ENCODE measurements around the gene GALNT18.

The GALNT18 gene

DNA sequence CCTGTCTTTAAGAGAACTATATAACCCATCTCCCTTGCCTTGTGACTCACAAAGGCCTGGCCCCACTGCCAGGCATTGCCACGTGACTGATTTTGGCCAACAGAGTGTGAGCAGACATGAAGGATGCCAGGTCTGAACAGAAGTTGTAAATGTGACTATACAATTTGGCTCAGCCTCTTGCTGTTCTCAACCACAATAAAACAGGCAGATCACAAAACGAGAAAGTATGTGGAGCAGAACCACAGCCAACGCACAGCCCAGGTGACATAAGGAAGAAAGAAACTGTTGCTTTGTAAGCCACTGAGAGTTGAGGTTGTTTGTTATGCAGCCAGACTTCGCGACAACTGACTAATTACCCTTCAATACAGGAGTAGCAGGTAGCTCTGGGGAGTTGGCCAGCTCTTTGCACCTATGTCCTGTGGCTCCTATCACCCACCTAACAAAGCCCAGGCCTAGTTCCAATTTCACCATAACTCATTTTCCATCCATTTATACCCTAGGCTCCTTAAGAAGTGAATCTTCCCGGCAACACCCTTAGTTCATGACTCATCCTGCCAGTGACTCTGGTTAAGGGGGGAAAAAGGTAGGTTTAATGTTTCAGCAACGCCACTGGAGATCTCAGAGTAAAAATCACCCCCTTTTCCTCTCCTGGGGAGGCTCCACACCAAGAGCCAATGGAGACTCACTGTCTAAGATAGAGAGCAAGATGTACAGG, 53.7 kb downstream of the GALNT18 start:
- no peak for DNase-seq (ENCODE audit: low read depth in 3 of 3)

DNA sequence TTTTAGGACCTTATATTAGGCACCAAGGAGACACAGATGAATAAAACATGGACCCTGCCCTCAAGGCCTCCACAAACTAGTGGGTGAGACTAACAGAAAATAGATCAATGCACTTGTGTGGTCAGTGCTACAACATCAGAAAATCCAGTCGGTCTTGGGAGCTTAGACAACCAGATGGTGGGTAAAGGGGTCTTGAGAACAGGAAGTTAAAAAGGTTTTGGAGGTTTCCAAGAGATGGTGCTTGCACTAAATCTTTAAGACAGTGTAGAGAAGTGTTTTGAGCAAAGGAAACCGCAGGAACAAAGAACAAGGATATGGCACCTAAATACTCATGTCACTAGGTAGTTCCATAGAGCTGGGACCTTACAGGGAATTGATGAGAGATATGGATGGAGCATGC, 56.2 kb downstream of the GALNT18 start:
- no peak for DNase-seq (ENCODE audit: low read depth in 3 of 3)

DNA sequence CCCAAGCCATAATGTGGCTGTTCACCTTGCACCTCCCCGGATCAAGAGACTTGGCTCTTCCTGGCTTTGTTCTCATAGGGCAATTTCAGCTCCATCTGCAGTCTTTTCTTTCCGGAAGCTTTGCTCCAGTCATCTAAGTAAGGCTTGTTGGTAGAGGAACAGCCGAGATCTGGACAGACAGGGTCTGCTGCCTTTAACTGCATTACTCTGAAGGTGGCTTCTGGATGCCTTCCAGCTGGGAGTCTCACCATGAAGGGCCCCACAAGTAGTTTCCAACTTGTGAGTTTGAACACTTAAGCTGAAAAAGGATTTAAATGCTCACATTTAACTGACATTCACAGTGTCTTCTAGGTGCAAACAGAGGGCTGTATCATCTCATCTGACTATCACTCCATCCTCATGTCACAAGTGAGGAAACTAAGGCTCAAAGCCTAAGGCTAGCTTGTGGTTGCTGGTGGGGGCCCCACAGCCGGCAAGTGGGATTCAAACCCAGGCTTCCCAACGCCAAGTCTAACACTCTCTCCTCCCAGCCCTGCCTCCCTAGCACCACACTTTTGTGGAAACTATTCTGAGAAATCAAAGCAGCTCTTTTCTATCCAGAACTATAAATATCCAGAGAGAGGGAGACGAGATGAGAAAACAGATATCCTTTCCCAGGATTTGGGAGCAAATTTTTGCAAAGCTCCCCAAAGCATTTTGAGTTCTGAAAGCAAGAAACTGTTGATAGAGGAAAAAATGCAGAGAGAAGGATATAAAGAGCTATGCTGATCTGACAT, 58.4 kb downstream of the GALNT18 start:
- DNase-seq (ENCODE audit: low read depth in 3 of 3), result no peak

DNA sequence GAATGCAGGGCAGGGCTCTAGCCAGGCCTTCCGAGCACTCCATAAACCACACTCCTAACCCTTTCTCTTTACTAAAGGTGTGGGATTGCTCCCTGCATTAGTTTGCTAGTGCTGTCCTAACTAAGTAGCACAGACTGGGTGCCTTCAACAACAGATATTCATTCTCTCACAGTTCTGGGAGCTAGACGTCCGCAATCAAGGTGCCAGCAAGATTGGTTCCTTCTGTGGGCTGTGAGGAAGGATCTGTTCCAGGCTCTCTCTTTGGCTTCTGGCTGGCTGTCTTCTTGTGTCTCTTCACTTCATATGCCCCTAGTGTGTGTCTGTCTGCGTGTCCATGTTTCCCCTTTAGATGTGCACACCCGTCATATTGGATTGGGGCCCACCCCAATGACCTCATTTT, 59.8 kb downstream of the GALNT18 start:
- no peak for DNase-seq (ENCODE audit: low read depth in 3 of 3)

DNA sequence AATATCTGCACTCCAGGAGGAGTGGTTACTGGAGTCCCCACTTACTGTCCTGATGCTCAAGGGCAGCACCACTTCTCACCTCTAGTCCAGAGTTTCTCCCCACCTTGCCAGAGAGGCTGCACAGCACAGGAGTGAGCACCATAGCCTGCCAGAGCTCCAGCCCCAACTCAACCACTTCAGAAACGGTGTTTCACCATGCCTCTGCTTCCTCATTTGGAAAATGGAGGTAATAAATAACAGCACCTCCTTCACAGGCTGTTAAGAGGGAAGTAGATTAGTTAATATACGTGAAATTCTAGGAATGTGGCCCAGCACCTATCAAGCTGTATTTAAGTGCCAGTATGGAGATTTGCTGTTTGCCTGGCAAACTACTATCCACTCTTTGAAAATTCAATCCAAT, 63.0 kb downstream of the GALNT18 start:
- no peak for DNase-seq (ENCODE audit: low read depth in 3 of 3)

DNA sequence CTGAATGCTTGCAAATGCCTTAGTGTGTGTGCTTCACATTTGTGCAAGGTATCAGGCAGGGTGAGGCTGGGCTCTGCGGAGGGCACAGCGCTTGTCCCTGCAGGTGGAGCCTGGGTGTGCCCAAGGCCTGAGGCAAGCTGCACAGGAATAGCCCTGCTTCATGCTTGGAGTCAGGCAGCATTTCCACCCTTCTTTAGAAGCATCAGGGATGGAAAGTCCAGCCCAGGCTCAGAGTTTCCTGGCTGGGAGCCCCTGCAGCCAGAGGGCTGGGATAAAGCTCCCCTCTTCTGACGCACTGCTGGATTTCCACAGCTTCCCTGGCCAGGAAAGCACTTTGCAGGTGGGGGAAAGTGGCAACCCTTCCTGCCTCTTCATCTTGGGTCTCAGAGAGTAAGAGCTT, 63.4 kb downstream of the GALNT18 start:
- no peak for DNase-seq (ENCODE audit: low read depth in 3 of 3)

DNA sequence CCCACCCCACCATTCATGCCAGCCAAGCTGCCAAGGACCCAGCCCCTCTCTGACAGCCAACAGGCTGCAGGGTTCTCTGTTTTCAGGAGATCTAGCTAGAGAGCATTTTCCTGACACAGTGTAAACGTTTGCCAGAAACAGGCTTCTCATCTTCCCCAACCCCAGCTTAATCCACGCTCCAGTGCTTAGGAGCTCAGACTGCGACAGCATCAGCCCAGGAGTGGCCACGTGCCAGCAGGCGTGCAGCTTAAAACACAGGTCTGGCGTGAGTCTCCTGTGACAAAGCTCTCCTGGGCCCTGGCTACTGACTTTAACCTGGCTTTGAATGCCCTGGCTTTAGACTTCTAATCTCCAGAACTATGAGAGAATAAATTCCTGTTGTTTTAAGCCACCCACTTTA, 66.6 kb downstream of the GALNT18 start:
- DNase-seq (ENCODE audit: low read depth in 3 of 3), result no peak

DNA sequence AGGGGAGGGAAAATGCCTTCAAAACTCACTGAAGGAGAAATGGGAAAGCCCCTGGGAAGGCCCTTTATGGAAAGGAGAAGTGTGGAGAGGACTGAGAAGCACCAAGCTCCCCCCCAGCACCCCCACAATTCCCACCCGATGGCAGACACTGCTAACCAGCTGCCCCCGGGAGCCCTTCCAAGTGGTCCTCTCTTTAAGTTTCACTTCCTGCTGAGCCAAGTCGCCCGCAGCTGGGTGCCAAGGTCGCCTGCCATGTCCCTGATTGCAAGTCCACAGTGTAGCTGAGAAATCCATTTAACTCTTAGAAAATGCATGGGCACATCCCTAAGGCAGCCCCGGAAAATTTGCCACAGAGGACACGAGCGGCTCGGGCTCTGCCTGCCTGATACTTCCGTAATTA, 68.2 kb downstream of the GALNT18 start:
- no peak for DNase-seq (ENCODE audit: low read depth in 3 of 3)

DNA sequence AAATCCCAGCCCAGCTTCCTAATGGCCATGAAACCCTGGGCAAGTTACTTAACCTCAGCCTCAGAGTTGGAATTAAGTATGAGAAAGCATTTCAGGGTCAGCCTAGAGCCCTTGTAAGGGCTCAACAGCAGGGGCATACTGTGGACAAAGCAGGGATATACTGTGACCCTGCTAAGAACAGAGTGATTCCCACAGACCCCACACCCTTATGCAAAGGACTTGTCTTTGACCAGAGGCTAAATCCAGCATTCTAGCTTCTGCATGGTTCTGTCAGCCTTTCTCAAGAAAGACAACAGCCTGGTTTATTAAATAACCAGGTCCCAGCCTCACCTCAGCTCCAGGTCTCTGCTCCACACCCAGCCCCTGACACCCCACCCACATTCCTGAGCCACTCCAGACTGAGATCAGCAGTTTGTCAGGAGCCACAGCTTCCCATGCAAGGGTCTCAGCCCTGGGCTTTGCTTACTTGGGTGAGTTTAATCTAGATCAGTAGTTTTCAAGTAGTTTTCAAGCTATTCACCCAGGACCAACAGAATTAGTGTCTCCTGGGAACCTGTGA, 69.2 kb downstream of the GALNT18 start:
- DNase-seq (ENCODE audit: low read depth in 3 of 3), result no peak

DNA sequence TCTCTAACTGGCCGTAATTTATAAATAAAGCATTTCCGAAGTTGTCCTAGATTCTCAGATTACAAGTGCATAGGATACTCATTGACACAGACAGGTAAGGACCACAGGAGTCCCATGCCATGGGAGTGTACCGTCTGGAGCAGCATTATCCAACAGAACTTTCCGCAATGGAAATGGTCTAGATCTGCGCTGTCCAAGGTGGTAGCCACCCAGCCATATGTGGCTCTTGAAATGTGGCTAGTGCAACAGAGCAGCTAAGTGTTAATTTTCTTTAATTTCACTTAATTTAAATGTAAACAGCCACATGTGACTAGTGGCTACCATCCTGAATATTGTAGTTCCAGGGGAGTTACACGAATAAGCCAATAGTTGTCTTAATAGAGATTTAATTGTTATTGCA, 71.3 kb downstream of the GALNT18 start:
- DNase-seq (ENCODE audit: low read depth in 3 of 3), result no peak

DNA sequence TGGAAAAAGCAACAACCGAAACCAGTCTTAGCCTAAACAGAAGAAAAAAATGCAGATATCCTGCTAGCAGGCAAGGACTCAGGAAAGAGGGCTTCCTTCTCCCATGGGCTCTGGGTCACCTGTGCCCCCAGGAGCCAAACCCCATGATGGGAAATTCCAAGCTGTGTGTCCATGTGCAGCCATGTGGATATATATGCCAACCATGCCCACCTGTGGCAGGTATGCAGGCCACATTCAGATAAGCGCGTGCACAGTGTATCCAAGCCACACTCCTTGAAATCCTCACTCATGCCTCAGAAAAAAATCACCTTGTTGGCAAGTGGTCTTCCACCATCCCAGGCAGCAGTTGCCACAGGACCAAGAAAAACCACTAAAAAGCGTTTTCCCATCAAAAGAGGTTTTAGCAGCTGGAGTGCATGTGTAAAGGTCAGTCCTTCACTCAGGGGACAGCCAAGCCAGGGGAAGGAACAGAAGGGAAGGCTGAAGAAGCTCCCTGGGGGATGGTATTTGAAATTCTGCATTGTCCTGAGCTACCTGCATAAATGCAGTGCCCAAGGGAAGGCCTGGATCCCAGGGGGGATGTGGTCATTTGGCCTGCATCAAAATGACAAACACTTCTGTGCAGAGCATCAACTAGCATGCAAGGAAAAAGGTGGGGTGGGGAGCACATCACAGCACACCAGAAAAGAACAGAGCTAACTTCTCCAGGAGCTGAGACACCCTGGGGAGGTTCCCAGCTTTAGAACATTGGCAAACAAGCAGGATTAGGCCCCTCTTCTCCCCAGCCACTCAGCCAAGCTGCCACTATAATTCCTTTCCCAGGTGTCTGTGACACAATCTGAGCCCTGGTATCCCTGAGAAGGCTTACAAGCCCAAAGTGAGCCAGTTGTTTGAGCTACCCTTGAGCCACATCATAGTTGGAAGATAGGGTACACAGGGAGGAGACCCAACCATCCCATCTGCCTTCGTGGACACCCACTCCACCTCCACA, 76.2 kb downstream of the GALNT18 start:
- DNase-seq (ENCODE audit: low read depth in 3 of 3), result no peak

DNA sequence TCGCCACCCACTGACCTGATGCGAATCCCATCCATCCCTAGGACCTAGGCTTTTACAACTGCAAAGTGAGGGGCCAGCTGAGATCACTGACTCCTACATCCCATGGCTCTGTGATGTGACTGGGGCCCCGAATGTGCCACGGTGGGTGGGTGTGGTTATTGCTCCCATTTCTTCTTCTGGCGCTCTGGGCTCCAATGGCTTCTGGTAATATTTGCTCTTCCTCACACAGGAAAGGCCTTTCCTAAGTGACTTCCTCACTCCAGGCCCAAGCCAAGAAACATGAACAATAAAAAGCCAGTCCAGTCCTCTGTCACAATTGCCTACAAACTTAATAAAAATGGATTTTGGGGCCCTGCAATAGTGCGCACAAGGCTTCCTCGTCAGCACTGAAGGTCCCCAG, 78.1 kb downstream of the GALNT18 start:
- no peak for DNase-seq (ENCODE audit: low read depth in 3 of 3)

DNA sequence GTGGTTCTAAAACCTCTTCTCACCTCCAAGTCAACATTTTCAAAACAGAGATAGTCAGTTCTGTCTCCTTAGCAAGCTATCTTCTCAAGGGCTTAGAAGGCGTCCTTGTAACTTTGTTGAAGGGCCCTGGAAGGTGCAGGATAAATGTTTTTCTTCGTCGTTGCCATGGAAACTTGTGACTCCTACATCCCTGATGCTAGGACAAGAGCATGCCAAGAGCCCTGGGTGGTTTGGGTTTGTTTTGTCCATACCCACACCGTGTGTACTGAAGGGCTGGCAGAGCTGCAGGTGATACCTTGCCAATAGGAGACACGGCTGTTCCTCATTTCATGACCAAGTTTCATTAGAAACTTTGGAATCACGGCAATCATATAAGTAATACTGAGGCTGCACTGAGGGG, 81.6 kb downstream of the GALNT18 start:
- DNase-seq (ENCODE audit: low read depth in 3 of 3), result no peak

DNA sequence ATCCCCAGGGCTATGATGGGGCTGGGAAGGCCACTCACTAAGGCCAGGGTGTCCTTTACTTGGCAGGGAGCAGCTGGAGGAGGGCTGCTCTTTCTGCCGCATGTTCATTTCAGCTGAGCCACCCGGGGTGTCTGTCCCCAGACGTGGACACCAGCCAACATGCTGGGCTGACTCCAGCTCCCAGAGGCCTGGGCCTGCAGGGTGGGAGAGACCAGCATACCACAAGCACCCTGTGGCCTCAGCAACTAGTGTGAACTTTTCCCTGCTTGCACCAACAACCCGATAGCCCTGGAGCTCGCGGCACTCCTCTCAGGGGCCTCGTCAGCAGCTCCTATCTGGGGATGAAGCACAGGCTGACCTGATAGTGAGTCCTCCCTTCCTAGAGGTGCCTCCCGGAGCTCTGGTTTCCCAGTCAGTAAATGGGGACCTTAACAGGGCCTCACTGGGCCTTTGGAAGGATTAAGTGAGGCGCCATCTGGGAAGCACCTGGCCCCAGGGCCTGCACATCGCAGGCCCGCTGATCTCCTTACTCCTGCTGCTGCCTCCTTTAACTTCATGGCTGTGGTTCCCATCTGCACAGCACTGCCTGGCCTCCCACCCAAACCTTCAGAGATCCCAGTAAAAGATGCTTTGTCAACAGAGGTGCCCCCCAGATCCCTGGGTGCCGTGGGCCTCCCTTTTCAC, 83.4 kb downstream of the GALNT18 start:
- no peak for DNase-seq (ENCODE audit: low read depth in 3 of 3)

DNA sequence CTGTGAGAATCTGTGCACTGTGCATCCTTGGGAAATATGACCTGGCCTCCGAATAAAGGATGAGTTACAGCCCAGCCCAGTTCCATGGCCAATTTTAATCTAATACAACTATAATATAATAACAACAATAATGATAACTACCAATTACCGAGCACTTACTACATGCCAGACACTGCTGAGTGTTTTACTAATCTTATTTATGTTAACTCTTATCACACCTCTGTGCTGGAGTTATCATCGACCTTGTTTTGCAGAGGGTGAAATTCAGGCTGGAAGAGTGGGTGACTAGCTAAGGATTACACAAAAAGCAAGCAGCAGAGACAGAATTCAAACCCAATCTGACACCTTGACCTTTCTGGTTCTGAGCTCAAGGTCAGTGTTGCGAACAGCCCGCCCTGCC, 83.9 kb downstream of the GALNT18 start:
- no peak for DNase-seq (ENCODE audit: low read depth in 3 of 3)

DNA sequence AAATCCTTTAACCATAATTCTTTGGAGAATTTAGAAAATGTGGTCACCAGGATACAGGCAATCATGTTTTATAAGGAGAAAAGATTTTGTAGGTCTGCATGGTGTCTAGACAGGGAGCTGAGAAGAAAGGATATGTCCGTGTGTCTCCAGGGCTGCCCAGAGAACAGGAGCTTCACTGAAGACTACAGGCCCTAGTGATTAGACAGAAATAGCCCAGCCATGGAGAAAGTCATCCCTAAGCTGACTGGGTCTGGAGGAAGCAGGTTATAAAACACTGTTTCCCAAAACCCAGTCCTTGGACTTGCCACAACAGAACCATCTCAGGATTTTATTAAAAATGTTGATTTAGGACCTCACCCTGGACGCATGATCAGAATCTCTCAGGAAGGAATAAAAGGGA, 84.4 kb downstream of the GALNT18 start:
- DNase-seq (ENCODE audit: low read depth in 3 of 3), result no peak

DNA sequence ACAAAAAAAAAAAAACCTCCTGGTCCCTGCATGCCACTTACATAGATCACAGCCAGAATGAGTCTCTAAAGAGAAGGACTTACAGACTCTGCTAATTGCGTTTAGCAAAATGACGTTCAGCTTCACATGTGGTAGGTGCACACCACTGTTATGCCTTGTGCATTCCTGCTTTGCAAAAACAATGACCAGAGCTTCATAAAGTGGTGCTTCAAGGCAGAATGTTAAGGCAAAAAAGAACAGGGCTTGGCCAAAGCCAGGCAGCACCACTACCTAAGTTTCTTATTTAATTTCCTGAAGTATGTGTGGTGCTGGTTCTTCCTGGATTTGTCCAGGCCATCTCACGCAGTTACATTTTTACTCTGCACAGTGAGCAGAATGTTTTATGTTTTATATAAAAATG, 85.2 kb downstream of the GALNT18 start:
- DNase-seq (ENCODE audit: low read depth in 3 of 3), result no peak

DNA sequence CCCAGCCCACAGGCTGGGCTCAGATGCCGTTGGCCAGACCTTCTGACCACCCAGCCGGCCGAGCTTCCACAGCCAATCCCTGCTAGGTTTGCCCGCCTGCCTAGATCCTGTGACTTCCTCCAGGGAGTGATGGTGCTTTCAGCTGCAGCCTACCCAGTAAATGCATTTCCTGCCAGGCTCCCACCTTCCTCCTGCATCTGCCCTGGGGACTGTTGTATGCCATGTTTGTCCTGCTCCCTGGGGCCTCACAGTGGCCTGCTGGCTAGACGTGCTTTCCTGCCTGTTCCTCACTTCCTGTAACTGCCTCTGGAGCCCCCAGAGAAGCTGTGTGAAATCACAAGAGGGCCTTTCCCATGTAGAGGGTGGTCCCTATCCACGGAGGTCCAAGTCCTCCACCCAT, 86.2 kb downstream of the GALNT18 start:
- DNase-seq (ENCODE audit: low read depth in 3 of 3), result no peak

DNA sequence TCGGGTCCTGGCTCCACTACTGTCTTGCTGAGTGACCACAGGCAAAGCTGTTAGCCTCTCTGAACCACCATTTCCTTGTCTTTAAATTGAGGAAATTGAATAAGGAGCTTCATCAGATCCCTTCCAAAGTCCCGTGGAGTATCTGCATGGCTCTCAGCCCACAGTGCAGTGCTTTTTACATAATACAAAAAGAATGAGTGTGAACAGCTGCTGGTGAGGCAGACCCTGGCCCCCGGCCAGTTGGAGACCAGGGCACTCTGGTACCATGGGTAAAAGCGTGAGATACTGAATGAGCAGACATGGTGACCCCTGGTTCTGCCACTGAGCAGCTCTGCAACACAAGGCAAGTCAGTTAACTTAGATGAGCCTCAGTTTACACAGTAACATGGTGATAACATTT, 86.8 kb downstream of the GALNT18 start:
- DNase-seq (ENCODE audit: low read depth in 3 of 3), result no peak

DNA sequence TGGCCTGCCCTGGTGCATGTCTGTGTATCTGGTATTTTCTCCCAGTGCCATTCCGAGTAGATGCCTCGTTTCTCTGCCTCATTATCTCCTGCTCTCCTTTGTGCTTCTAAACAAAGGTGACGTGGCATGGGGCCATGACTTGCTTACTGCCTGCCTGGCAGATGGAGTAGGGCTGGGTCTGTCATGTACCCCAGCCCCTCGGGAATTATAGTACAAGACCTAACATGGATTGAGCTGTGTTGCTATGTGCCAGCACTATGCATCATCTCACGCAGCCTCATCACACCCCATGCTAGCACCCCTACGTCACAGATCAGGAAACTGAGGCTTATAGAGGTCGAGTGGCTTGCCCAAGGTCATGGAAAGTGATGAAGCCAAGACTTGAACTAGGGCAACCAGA, 88.1 kb downstream of the GALNT18 start:
- DNase-seq (ENCODE audit: low read depth in 3 of 3), result no peak

DNA sequence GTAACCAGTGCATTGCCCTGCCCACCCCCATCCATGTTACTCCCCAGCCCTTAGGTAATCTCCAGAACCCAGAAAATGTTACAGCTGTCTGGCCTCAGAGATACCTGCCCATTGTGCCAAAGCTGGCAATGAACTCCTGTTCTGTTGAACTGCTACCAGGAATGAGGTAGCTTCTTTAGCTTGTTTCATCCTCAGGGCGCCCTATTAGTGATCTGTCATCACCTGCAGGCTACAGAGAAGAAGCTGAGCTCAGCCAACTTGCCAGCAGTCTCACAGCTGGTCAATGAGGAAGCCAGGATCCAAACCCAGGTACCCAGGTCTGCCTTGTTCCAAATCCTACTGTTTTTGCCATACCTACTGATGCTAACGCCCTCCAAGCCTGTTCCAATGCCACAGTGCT, 88.7 kb downstream of the GALNT18 start:
- no peak for DNase-seq (ENCODE audit: low read depth in 3 of 3)

Data from stimulated activated CD4-positive, alpha-beta T cell treated with anti-CD3 and anti-CD28 coated beads, TNF-alpha, amount 100 ng/mL, for 4 hours (primary cell).